GM18867 (cell line): Measurements from ENCODE around the gene RIF1.
"Not testable (repeated sequence)": the region's sequence is repeated elsewhere in the genome, so short reads cannot be mapped to it uniquely, and the experiment has no call there.

Experiments
- ATAC-seq: cut with Tn5 transposase; IDR thresholded peaks from one replicate; pipeline ENCODE4 v1.9.1; 2021; ENCODE audit warnings: mild to moderate bottlenecking, moderate library complexity; ENCODE audit not compliant: unreplicated experiment

Gene RIF1

DNA sequence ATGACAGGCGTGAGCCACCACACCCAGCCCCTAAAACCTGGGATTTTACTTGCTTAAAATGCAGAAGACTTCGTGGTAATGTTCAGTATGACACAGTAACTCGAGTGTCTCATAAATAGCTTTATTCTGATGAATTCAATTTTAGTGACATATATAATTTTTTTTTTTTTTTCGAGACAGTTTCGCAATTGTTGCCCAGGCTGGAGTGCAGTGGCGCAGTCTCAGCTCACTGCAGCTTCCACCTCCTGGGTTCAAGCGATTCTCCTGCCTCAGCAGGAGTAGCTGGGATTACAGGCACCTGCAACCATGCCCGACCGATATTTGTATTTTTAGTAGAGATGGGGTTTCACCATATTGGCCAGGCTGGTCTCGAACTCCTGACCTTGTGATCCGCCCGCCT, 12.0 kb downstream of the RIF1 start:
- not testable (repeated sequence) for ATAC-seq

DNA sequence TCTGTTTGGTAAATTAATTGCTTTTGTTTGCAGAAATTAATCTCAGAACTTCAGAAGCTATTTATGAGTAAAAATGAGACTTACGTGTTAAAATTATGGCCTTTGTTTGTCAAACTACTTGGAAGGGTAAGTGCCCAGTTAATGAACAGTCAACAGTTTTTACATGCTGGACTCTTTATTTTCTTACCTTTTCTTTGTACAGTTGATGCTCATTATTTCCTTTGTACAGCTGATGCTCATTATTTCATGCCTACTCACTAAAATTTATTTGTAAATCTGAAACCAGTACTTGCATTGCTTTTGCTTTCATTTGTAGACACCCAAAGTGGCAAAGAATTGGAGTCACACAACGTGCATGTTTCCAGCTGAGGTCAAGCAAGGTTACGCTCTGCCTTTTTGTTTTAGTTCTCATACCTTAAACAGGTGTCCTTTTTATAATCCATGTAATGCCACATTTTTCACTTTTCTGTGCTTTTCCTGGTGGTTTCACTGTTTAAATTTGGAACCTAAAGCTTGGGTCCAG, 13.3 kb downstream of the RIF1 start:
- ATAC-seq: peak; percentile 94

DNA sequence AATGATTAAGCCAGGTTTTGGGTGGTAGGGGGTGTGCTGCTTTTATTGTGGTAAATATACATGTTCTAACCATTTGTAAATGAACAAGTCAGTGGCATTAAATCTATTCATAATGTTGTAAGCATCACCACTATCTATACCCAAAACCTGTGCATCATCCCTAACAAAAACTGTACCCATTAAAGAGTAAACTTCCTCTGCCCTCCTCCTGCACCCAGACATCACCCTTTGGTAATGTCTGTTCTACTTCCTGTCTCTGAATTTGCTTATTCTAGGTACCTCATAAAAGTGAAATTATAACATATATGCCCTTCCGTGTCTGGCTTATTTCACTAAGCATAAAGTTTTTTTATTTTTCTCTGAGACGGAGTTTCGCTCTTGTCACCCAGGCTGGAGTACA, 14.1 kb downstream of the RIF1 start:
- no peak for ATAC-seq

DNA sequence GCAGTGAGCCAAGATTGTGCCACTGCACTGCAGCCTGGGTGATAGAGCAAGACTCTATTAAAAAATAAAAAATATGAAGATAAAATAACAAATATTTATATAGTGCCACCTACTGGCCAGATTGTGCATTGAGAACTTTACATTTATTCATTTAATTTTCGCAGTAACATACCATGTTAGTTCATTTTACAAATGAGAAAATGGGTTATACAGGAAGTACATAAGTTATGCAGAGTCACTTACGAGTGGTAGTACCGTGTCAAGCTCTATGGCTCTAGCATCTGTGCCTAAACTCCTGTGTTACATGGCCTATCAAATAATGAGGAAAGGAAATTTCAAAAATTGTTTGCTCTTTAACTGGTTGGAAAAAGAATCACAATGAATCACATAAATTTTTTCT, 27.9 kb downstream of the RIF1 start:
- peak; percentile 50 for ATAC-seq

DNA sequence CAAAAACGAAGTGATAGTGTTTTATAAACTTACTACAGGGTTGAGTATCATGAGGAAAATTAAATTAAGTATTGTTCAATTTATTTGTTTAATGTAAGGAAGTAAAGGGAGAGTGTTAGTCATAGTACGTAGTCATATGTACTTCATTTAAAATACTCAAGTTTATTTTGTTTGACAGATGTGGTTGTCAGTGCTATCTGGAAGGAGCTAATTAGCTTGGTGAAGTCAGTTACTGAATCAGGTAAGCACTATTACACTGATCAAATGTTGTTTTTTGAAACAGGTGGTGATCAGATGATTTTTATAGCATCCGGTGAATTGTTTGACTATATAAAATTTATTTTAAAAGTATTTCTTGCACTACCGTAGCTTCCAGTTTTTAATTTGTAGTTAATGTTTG, 28.8 kb downstream of the RIF1 start:
- ATAC-seq: no peak

DNA sequence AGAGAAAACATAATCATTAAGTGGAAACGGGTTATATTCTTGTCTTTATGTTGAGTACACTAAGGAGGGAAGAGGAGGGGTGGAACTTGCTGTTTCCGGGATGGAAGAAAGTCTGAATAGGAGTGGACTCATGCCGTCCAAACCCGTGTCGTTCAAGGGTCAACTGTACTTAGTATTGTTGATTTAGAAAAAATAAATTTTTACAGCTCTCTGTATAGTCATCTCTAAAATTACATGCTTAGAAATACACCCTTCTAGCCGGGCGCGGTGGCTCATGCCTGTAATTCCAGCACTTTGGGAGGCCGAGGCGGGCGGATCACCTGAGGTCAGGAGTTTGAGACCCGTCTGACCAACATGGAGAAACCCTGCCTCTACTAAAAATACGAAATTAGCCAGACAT, 29.4 kb downstream of the RIF1 start:
- no peak for ATAC-seq

DNA sequence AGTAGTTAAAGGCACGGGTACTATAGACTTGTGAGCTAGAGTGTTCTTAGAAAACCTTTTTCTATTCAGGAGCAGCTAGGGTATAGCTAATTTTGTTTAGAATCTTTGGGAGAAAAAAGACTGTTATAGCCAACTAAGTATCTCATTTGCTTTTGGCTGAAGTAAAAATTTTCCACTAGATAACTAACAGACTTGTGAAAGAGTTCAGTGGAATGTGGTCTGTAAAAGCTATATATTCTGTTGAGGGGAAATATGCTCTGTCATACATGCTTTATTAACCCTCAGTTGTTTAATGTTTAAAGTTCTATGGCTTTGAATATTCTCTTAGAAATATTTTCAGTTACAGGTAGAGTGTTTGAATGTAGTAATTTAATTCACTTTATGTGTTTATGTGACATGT, 49.7 kb downstream of the RIF1 start:
- ATAC-seq: no peak

DNA sequence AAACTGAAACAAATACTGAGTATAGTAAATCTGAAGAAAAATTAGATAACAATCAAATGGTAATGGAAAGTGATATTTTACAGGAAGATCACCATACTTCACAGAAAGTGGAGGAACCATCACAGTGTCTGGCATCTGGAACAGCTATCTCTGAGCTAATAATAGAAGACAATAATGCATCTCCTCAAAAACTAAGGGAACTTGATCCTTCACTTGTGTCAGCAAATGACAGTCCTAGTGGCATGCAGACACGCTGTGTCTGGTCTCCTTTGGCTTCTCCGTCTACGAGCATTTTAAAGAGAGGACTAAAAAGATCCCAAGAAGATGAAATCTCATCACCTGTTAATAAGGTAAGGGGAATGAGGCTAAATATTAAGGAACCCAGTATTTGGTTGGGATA, 56.1 kb downstream of the RIF1 start:
- ATAC-seq: no peak

DNA sequence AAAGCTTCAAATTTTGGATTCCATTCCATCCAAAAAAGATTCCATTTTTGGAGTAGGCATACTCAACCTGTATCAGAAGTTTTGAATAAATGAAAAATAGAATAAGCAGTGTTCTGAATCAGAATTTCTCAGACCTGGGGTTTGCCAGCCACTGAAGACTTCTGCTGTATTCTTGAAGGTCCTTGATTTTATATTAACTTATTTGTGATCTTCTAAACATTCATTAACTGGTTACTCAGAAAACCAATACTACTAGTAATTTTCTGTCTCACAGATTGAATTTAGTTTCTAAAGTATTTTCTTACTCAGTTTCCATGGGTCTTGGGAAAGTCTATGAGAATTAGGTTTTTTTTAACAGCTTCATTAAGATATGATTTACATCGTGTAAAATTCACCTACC, 60.9 kb downstream of the RIF1 start:
- ATAC-seq: no peak

DNA sequence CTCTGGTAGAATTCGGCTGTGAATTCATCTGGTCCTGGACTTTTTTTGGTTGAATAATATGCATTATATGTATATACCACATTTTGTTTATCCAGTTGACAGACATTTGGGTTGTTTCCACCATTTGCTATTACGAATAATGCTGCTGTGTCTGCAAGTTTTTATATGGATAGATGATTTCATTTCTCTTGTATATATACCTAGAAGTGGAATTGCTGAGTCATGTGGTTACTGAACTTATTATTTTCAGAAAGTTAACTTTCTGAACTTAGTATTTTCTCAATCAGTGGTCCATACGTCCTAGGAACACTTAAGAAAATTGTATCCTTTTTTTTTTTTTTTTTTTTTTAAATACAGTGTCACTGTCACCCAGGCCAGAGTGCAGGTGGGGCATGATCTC, 63.3 kb downstream of the RIF1 start:
- ATAC-seq: no peak

DNA sequence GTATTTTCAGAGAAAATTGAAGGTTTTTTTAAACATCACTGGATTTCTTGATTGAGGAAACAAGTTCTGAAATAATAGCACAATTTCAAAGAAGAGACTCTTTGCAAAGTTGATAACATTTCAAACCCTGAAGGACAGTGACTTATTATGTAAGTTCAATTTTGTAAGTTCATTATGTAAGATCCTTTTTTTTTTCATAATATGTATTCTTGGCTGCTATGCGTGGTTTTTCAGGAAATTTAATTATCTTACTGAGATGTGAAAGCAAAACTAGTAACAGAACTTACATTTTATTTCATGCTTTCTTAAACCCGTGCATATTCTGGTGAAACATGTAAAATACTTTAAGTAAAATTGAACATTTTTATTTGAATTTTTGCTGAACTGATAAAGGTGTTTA, 65.4 kb downstream of the RIF1 start:
- ATAC-seq: no peak

DNA sequence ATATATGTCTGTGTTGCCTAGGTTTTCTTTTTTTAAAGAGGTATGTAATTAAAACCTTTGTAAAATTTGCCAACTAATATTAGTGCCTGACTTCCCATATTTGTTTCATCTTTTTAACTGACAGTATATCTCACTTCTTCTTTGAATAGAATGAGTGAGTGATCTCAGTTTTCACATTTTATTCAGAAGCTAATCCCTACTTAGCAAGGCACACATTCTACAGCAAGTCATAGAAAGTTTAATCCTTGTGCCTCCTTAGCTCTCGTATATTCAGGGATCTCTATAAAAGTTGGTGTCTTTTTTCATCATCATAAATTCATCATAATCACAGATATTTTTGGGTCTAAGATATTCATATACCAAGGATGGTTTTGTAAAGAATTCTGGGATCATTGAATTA, 66.6 kb downstream of the RIF1 start:
- ATAC-seq: no peak

DNA sequence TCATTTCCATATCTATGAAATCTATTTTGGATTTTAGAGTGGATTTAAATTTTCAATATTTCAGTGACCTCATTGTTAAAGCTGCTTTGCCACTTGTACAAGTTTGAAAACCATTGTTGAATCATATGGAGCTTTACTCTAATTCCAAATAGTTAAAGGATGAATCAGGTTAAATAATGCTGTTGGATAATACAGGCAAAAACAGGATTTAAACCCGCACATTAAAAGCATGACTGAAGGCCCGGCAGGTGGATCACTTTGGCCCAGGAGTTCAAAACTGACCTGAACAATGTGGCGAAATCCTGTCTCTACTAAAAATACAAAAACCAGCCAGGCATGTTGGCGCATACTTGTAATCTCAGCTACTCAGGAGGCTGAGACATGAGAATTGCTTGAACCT, 68.3 kb downstream of the RIF1 start:
- ATAC-seq: no peak

DNA sequence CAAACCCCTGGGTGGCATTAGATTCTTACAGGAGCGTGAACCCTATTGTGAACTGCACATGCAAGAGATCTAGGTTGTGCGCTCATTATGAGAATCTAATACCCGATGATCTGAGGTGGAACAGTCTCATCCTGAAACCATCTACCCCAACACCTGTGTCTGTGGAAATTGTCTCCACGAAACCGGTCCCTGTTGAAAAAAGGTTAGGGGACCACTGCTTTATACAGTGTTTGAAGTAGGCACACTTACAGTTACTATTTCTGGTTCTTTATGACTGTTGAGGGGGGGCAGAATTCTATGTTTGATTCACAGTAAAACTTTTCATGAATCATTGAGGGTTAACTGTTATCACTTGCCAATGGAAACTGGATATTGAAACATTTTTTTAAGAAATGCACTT, 72.0 kb downstream of the RIF1 start:
- ATAC-seq: no peak

DNA sequence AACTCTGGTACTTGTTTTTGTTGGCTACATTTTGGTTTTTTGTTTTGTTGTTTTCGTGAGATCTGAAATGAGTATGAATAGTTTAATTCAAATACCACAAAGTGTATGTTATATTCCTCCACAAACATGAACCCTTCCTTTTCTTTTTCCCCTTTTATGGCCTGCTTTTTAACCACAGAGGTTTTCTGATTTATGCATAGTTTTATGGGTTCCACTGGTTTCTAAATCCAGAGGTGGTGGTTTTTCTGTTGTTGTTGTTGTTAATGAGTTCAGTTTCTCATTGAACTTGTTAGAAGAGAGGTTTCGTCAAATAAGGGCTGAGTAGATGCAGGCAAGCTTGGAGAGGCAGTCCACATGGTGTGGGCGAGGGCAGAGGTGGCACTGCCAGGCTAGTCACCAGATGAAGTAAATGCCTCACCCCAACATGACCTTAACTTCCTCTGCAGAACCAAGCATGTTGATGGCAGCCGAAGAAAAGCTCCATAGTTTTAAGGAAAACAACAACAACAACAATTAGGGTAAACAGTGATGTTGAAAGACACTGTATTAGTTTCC, 72.5 kb downstream of the RIF1 start:
- ATAC-seq: no peak

DNA sequence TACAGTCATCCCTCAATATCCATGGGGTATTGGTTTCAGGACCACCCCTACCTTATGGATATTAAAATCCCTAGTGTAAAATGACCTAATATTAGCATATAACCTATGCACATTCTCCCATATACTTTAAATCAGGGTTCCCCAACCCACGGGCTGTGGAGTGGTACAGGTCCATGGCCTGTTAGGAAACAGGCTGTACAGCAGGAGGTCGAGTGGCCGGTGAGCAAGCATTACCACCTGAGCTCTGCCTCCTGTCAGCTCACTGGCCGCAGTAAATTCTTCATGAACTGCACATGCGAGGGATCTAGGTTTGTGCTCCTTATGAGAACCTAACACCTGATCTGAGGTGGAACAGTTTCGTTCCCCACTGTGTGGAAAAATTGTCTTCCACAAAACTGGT, 73.8 kb downstream of the RIF1 start:
- ATAC-seq: no peak

DNA sequence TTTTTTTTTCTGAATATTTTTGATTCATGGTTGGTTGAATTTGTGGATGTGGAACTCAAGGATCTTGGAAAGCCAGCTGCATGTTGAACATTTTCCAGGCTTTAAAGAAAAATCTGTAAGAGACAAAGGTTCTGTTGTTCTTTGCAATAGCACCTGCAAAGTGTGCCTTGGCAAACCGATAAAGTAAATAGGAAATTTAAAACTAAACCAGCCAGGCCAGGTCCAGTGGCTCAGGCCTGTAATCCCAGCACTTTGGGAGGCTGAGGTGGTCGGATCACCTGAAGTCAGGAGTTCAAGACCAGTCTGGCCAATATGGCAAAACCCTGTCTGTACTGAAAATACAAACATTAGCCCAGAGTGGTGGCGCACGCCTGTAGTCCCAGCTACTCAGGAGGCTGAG, 74.4 kb downstream of the RIF1 start:
- ATAC-seq: no peak

DNA sequence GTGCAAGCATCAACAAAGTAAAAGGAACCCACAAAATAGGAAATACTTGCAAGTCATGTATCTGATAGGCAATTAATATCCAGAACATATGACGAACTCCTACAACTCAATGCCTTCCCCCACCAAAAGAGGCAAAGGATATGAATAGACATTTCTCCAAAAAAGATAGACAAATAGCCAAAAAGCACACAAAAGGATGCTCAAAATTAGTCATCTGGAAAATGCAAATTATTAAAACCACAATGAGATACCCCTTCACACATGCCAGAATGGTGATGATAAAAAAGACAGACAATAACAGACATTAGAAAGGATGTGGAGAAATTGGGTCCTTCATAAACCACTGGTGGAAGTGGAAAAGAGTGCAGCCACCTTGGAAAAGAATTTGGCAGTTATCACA, 76.4 kb downstream of the RIF1 start:
- no peak for ATAC-seq

DNA sequence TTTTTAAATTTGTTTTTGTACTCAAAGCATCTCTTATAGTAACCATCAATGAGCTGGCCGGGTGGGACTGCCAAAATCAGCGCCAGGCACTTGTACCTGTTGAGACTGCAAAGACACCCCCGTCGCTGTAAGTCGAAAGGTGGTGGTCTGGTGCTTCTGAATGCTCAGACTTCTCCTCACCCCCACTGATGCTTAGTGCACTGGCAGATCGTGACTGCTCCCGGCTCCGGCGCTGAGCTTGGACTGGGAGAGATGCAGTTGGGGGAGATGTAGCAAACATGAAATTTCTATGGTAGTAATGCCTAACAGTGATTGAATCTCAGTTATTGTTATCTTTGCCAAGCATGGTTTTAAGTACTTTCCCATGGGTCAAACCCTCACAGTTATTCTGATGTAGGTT, 80.6 kb downstream of the RIF1 start:
- no peak for ATAC-seq

DNA sequence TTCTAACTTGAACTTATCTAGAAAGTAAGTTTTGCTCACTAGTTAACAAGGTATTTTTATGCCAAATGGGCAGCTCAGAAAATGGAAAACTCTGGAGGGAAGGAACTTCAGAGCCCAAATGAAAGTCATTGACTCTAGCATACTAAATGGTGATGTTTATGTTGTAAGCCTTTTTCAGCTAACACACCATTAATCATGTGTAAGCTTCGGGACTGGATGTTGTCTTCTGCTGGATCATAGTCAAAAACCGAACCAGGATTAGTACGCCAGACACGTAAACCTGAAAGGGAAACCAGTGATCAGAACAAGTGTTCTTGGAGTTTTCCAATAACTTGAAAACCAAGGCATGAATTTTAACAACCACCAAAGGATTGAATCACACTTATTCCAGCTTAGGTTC, 81.8 kb downstream of the RIF1 start:
- no peak for ATAC-seq

DNA sequence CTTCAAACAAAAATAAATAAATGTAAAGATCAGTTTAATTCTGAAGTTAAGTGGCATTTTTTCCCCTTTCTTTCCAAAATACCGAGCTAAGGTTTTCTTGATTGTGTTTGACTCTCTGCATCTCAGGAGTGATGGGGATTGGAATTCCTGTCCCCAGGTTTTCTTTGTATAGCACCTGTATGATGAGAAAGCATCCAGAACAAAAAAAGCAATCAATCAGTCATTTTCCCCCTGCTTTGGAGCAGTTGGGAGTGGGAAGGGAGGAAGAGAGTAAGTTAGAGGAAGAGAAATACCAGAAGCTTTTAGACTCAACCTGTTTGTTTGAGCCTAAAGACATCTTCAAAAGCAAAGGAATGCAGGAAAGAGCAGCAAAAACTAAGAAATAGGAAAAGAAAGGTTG, 88.5 kb downstream of the RIF1 start:
- no peak for ATAC-seq

DNA sequence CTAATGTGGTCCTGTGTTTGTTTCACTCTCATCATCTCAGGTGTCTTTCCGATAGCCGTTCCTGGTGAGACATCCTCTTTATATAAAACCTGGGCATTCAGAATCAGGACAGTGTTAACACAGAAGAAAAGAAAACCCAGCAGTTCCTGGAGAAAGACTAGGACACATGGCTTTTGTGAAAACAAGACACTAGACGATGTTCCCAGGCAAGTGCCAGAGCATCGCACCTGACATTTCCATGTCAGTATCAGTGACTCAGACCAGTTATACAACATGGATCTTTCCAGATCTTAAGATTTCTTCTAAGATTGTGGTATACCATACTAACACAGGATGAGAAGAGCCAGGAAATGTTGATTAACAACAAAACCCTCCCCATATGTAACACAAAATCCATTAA, 96.5 kb downstream of the RIF1 start:
- no peak for ATAC-seq

DNA sequence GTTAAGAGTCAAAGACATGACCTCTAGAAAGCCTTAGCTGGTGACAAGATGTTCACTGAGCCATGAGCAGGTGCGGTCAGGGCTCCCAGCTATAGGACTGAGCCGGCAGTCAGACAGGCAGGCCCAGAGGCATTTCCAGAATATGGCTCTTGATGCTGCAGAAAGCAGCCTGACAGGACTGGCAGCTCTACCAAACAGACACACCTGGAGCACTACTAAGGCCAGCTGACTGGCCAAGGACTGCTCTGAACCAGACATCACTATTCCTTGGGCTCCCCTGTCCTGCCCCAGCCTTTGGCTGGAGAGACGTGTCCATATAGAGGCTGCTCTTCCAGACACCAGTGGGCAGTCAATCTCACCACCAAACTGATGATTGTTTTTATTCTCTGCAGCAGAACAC, 98.8 kb downstream of the RIF1 start:
- ATAC-seq: no peak

DNA sequence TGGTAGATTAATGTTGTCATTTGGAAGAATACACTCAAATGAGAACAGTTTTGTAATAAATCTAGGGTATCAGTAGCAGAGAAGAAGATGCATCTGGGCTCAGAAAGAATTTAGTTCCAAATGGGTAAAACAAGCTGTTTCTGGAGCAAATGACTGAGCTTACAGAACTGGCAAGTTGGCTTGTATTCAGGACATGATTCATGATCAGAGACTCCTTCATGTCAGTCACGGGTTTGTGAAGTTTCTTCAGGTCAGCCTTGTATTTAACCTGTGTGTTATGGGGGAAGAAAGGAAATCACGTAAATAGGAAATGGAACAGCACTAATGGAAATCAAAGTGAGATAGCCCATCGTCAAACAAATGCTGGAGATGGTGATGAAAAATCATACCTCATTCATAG, 109.1 kb downstream of the RIF1 start:
- no peak for ATAC-seq
